Chondrocyte (in vitro differentiated cells): ENCODE data around the gene CAPN5. TPM values are rescaled to one million over a fixed set of nuclear protein-coding genes. Genes with fewer than 3 reads are reported as not detected.

Experiments used
- DNase-seq: peaks from one replicate; pipeline ENCODE4 v3.0.0; 2021; ENCODE audit warnings: mixed read lengths, low spot score
- H3K27ac Mint-ChIP-seq: one replicate; pipeline ENCODE4 v1.8.0; 2021; ENCODE audit warnings: mild to moderate bottlenecking, moderate library complexity, mixed read lengths; ENCODE audit not compliant: unreplicated experiment
- H3K27me3 Mint-ChIP-seq: 2 replicates; pipeline ENCODE4 v1.8.0; 2021; ENCODE audit warnings: low read depth, mixed read lengths
- H3K36me3 Mint-ChIP-seq: 2 replicates; pipeline ENCODE4 v1.8.0; 2021; ENCODE audit warnings: low read depth, mixed read lengths
- H3K4me1 Mint-ChIP-seq: 2 replicates; pipeline ENCODE4 v1.8.0; 2021; ENCODE audit warnings: low read depth, mild to moderate bottlenecking, mixed read lengths
- H3K4me3 Mint-ChIP-seq: one replicate; pipeline ENCODE4 v1.8.0; 2021; ENCODE audit warnings: mild to moderate bottlenecking, moderate library complexity, mixed read lengths; ENCODE audit not compliant: unreplicated experiment
- H3K9me3 Mint-ChIP-seq: 2 replicates; pipeline ENCODE4 v1.8.0; 2021; ENCODE audit warnings: low read depth, mixed read lengths
- CTCF ChIP-seq: fragments of 200-600 bp; sonication (generic); IDR thresholded peaks from 2 replicates; pipeline ENCODE4 v1.5.0; 2021; ENCODE audit warnings: antibody characterized with exemption, mild to moderate bottlenecking, moderate library complexity
- total RNA-seq: library from RNA; stranded (reverse); gene quantifications from 3 replicates; pipeline ENCODE4 v1.2.1, GENCODE V29; 2021

The CAPN5 gene
- total RNA-seq, 1 donor from 2014 or later = 11.9 TPM

- Mint-ChIP-seq H3K4me1 (peaks cover 29% of the 10 kb centered on the region), H3K4me3 (no peak overlapping the region), H3K9me3 (no peaks in the 10 kb centered on the region), H3K27me3 (no peaks in the 10 kb centered on the region), H3K36me3 (peaks cover 2% of the 10 kb centered on the region), H3K27ac (no peak overlapping the region)
- TF ChIP-seq CTCF = no peak
- no peak for DNase-seq
Measured at GRCh38 chr11:77106321-77106720, 39.5 kb downstream of the CAPN5 start.

- Mint-ChIP-seq H3K27ac (no peak overlapping the region), H3K4me3 (no peak overlapping the region), H3K4me1 (peaks cover 29% of the 10 kb centered on the region), H3K36me3 (peaks cover 2% of the 10 kb centered on the region), H3K27me3 (no peaks in the 10 kb centered on the region), H3K9me3 (no peaks in the 10 kb centered on the region)
- TF ChIP-seq CTCF = no peak
- DNase-seq = no peak
Measured at GRCh38 chr11:77106759-77107158, 40.0 kb downstream of the CAPN5 start.

- H3K36me3 Mint-ChIP-seq = peaks cover 2% of the 10 kb centered on the region
- no peak for TF ChIP-seq CTCF
- H3K4me1 Mint-ChIP-seq = peaks cover 29% of the 10 kb centered on the region
- H3K27ac Mint-ChIP-seq = peak overlapping the region; percentile 24
- no peaks in the 10 kb centered on the region for H3K27me3 Mint-ChIP-seq
- no peak for DNase-seq
- no peak overlapping the region for H3K4me3 Mint-ChIP-seq
- no peaks in the 10 kb centered on the region for H3K9me3 Mint-ChIP-seq
Measured at GRCh38 chr11:77107950-77108349, 41.2 kb downstream of the CAPN5 start.

GRCh38 chr11:77108436-77108835 lies 41.7 kb downstream of the CAPN5 start:
- DNase-seq = no peak
- H3K27me3 Mint-ChIP-seq = no peaks in the 10 kb centered on the region
- H3K9me3 Mint-ChIP-seq = no peaks in the 10 kb centered on the region
- H3K4me3 Mint-ChIP-seq = no peak overlapping the region
- TF ChIP-seq CTCF = no peak
- peaks cover under 1% of the 10 kb centered on the region for H3K36me3 Mint-ChIP-seq
- peak overlapping the region; percentile 24 for H3K27ac Mint-ChIP-seq
- H3K4me1 Mint-ChIP-seq = peaks cover 29% of the 10 kb centered on the region

GRCh38 chr11:77109236-77110019 lies 42.7 kb downstream of the CAPN5 start:
- H3K4me1 Mint-ChIP-seq = peaks cover 29% of the 10 kb centered on the region
- TF ChIP-seq CTCF = no peak
- no peaks in the 10 kb centered on the region for H3K36me3 Mint-ChIP-seq
- no peak overlapping the region for H3K4me3 Mint-ChIP-seq
- DNase-seq = no peak
- H3K27me3 Mint-ChIP-seq = no peaks in the 10 kb centered on the region
- H3K27ac Mint-ChIP-seq = peak overlapping the region; percentile 55
- H3K9me3 Mint-ChIP-seq = no peaks in the 10 kb centered on the region
